Measurements from ENCODE around the gene UVSSA.

The UVSSA gene

GRCh38 chr4:1357356-1358248 is 10.6 kb downstream of the UVSSA start:
- Mint-ChIP-seq H3K27ac (no peak overlapping the region), H3K36me3 (ENCODE audit: low read depth) (peaks cover 2% of the 10 kb centered on the region), H3K27me3 (no peaks in the 10 kb centered on the region), H3K4me1 (no peaks in the 10 kb centered on the region), H3K9me3 (no peaks in the 10 kb centered on the region), H3K4me3 (no peak overlapping the region)
- no peak for DNase-seq
- no peak for ATAC-seq

GRCh38 chr4:1358421-1359143 is 11.6 kb downstream of the UVSSA start:
- no peaks in the 10 kb centered on the region for H3K27me3 Mint-ChIP-seq
- no peaks in the 10 kb centered on the region for H3K9me3 Mint-ChIP-seq
- DNase-seq (no peak), ATAC-seq (no peak)
- H3K4me1 Mint-ChIP-seq: no peaks in the 10 kb centered on the region
- peaks cover 2% of the 10 kb centered on the region for H3K36me3 Mint-ChIP-seq (ENCODE audit: low read depth)
- H3K4me3 Mint-ChIP-seq: no peak overlapping the region
- no peak overlapping the region for H3K27ac Mint-ChIP-seq

- Mint-ChIP-seq H3K4me1 (no peaks in the 10 kb centered on the region), H3K4me3 (no peak overlapping the region), H3K27me3 (no peaks in the 10 kb centered on the region), H3K9me3 (no peaks in the 10 kb centered on the region), H3K27ac (no peak overlapping the region), H3K36me3 (ENCODE audit: low read depth) (peaks cover 2% of the 10 kb centered on the region)
- ATAC-seq (no peak), DNase-seq (no peak)
Measured at GRCh38 chr4:1359144-1359501, 12.1 kb downstream of the UVSSA start.

GRCh38 chr4:1359976-1360375 is 13.0 kb downstream of the UVSSA start:
- no peaks in the 10 kb centered on the region for H3K4me1 Mint-ChIP-seq
- no peak for ATAC-seq
- H3K36me3 Mint-ChIP-seq (ENCODE audit: low read depth): peaks cover 2% of the 10 kb centered on the region
- H3K27ac Mint-ChIP-seq: no peak overlapping the region
- H3K4me3 Mint-ChIP-seq: no peak overlapping the region
- H3K9me3 Mint-ChIP-seq: no peaks in the 10 kb centered on the region
- DNase-seq: no peak
- H3K27me3 Mint-ChIP-seq: no peaks in the 10 kb centered on the region

GRCh38 chr4:1360423-1361283 is 13.6 kb downstream of the UVSSA start:
- Mint-ChIP-seq H3K27ac (no peak overlapping the region), H3K4me3 (no peak overlapping the region), H3K27me3 (no peaks in the 10 kb centered on the region), H3K4me1 (no peaks in the 10 kb centered on the region), H3K36me3 (ENCODE audit: low read depth) (peaks cover 2% of the 10 kb centered on the region), H3K9me3 (no peaks in the 10 kb centered on the region)
- no peak for ATAC-seq
- no peak for DNase-seq

- DNase-seq (no peak), ATAC-seq (no peak)
- Mint-ChIP-seq H3K4me1 (no peaks in the 10 kb centered on the region), H3K27ac (no peak overlapping the region), H3K27me3 (no peaks in the 10 kb centered on the region), H3K9me3 (no peaks in the 10 kb centered on the region), H3K4me3 (no peak overlapping the region), H3K36me3 (ENCODE audit: low read depth) (no peaks in the 10 kb centered on the region)
Measured at GRCh38 chr4:1361431-1361830, 14.4 kb downstream of the UVSSA start.

- Mint-ChIP-seq H3K4me1 (no peaks in the 10 kb centered on the region), H3K4me3 (no peak overlapping the region), H3K27me3 (no peaks in the 10 kb centered on the region), H3K27ac (no peak overlapping the region), H3K36me3 (ENCODE audit: low read depth) (no peaks in the 10 kb centered on the region), H3K9me3 (no peaks in the 10 kb centered on the region)
- DNase-seq (no peak), ATAC-seq (no peak)
Measured at GRCh38 chr4:1362046-1362445, 15.0 kb downstream of the UVSSA start.

GRCh38 chr4:1362521-1362920 is 15.5 kb downstream of the UVSSA start:
- no peaks in the 10 kb centered on the region for H3K4me1 Mint-ChIP-seq
- H3K27ac Mint-ChIP-seq: no peak overlapping the region
- no peaks in the 10 kb centered on the region for H3K36me3 Mint-ChIP-seq (ENCODE audit: low read depth)
- no peaks in the 10 kb centered on the region for H3K27me3 Mint-ChIP-seq
- H3K4me3 Mint-ChIP-seq: no peak overlapping the region
- H3K9me3 Mint-ChIP-seq: no peaks in the 10 kb centered on the region
- ATAC-seq (no peak), DNase-seq (no peak)

GRCh38 chr4:1363513-1363912 is 16.5 kb downstream of the UVSSA start:
- Mint-ChIP-seq H3K4me3 (no peak overlapping the region), H3K27me3 (no peaks in the 10 kb centered on the region), H3K9me3 (no peaks in the 10 kb centered on the region), H3K36me3 (ENCODE audit: low read depth) (no peaks in the 10 kb centered on the region), H3K27ac (no peak overlapping the region), H3K4me1 (no peaks in the 10 kb centered on the region)
- ATAC-seq (no peak), DNase-seq (no peak)

- H3K4me1 Mint-ChIP-seq: no peaks in the 10 kb centered on the region
- ATAC-seq: no peak
- H3K27me3 Mint-ChIP-seq: no peaks in the 10 kb centered on the region
- DNase-seq: no peak
- no peaks in the 10 kb centered on the region for H3K36me3 Mint-ChIP-seq (ENCODE audit: low read depth)
- H3K9me3 Mint-ChIP-seq: no peaks in the 10 kb centered on the region
- no peak overlapping the region for H3K4me3 Mint-ChIP-seq
- no peak overlapping the region for H3K27ac Mint-ChIP-seq
Measured at GRCh38 chr4:1364217-1364616, 17.2 kb downstream of the UVSSA start.

- DNase-seq: no peak
- H3K4me1 Mint-ChIP-seq: no peaks in the 10 kb centered on the region
- H3K27me3 Mint-ChIP-seq: no peaks in the 10 kb centered on the region
- no peak for ATAC-seq
- H3K27ac Mint-ChIP-seq: no peak overlapping the region
- no peak overlapping the region for H3K4me3 Mint-ChIP-seq
- H3K36me3 Mint-ChIP-seq (ENCODE audit: low read depth): no peaks in the 10 kb centered on the region
- H3K9me3 Mint-ChIP-seq: no peaks in the 10 kb centered on the region
Measured at GRCh38 chr4:1364748-1365147, 17.7 kb downstream of the UVSSA start.

- DNase-seq (no peak), ATAC-seq (no peak)
- Mint-ChIP-seq H3K4me3 (no peak overlapping the region), H3K9me3 (no peaks in the 10 kb centered on the region), H3K36me3 (ENCODE audit: low read depth) (no peaks in the 10 kb centered on the region), H3K27me3 (no peaks in the 10 kb centered on the region), H3K27ac (no peak overlapping the region), H3K4me1 (no peaks in the 10 kb centered on the region)
Measured at GRCh38 chr4:1365271-1366178, 18.5 kb downstream of the UVSSA start.

GRCh38 chr4:1366371-1367229 is 19.6 kb downstream of the UVSSA start:
- H3K4me3 Mint-ChIP-seq: no peak overlapping the region
- DNase-seq (no peak), ATAC-seq (no peak)
- no peaks in the 10 kb centered on the region for H3K27me3 Mint-ChIP-seq
- H3K27ac Mint-ChIP-seq: no peak overlapping the region
- H3K4me1 Mint-ChIP-seq: no peaks in the 10 kb centered on the region
- no peaks in the 10 kb centered on the region for H3K36me3 Mint-ChIP-seq (ENCODE audit: low read depth)
- H3K9me3 Mint-ChIP-seq: no peaks in the 10 kb centered on the region

All from activated naive CD8-positive, alpha-beta T cell treated with anti-CD3 and anti-CD28 coated beads, Interleukin-2, amount 50 U/mL, for 24 hours (primary cell).